Left renal cortex interstitium (tissue), 4 donors: ENCODE measurements around the gene KLHL14. TPM values are rescaled to one million over a fixed set of nuclear protein-coding genes. Genes with fewer than 3 reads are reported as not detected.
"Not testable (repeated sequence)": the region's sequence is repeated elsewhere in the genome, so short reads cannot be mapped to it uniquely, and the experiment has no call there.

Source experiments
- DNase-seq, 4 donors: peaks; one replicate each; pipeline ENCODE4 v3.0.0-alpha.2; 2013; ENCODE audit warnings: low read depth in 4 of 4, low spot score in 2 of 4, missing footprints in 1 of 4
- polyA plus RNA-seq, 4 donors: library from polyadenylated mRNA; unstranded; fragments of 120-200 nt; gene quantifications; one replicate each; pipeline ENCODE4 v1.2.1, GENCODE V29; 2013; ENCODE audit not compliant: insufficient read length in 4 of 4

KLHL14 gene
- polyA plus RNA-seq, 4 donors = 23.5 to 31.5 (median 27.2) TPM

DNA sequence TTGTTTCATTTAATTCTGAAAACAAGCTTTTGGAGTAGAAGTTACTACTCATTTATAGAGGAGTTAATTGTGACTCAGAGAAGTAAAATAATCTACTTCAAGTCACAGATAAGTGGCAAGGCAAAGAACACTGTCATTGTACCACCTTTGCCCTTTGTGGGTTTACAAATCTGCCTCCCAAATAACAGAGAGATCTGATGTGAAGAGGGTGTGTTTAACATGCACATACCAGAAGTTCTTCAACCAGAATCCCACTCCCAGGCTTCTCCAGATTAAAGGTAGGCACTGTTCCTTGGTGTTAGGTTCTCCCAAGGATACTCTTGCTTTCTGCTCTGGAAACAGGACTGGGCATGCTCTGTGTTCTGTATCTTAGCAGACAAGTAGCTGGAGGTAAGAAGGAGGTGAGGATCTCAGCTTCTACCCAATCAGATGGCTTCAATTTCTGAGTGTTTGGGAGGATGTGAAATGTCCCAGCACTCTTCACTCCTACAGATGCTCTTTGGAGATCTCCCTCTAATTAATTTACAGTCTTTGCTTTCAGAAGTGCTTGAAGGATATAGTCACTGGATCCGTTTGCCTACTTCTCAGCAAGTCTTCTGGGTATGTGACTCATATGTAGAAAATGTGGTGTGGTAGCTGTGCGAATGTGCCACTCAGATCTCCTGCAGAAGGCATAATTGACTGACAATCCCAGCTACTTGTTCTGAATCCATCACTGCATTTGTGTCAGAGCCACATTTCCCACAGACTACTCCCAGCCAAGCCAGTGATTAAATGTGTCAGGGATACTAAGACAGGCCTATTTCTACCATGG lies 111.1 kb downstream of the KLHL14 start:
- no peak for DNase-seq

DNA sequence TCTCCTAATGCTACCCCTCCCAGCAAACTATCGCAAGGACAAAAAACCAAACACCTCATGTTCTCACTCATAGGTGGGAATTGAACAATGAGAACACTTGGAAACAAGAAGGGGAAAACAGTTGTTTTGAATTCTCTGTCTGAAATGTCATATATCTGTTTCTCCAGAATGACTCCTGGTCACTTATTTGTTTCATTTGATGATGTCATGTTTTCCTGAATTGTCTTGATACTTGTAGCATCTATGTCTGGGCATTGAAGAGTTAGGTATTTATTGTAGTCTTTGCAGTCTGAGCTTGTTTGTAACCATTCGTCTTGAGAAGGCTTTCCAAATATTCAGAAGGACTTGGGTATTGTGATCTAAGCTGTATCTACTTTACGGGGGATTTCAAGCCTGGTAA lies 118.3 kb downstream of the KLHL14 start:
- not testable (repeated sequence) for DNase-seq

DNA sequence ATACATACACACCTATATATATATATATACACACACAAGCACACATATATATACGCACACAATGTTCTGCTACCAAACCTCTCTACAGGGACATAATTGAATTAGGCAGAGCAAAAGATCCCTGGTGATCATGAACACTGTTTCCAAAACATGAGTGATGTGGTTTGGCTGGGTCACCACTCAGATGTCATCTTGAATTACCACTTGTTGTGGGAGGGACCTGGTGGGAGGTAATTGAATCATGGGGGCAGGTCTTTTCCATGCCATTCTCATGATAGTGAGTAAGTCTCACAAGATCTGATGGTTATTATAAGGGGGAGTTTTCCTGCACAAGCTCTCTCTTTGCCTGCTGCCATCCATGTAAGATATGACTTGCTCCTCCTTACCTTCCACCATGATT lies 135.2 kb downstream of the KLHL14 start:
- not testable (repeated sequence) for DNase-seq

DNA sequence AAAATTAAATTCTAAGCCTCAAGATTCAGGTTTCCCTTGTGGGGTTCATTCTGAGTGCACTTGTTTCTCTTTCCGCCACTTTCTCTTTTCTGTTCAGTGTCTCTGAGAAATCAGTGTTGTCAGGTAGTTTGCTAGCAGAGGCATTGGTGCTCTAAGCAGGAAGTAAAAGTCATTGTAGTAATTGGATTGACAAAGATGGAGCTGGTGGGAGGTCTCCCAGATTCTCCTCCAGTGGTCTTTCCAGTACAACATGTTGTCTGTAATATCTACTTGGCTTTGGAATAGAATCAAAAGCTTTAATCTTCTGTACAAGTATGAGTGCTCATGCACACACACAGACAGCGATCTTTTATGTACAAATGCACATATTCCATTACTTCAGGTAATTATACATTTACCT lies 135.6 kb downstream of the KLHL14 start:
- no peak for DNase-seq

DNA sequence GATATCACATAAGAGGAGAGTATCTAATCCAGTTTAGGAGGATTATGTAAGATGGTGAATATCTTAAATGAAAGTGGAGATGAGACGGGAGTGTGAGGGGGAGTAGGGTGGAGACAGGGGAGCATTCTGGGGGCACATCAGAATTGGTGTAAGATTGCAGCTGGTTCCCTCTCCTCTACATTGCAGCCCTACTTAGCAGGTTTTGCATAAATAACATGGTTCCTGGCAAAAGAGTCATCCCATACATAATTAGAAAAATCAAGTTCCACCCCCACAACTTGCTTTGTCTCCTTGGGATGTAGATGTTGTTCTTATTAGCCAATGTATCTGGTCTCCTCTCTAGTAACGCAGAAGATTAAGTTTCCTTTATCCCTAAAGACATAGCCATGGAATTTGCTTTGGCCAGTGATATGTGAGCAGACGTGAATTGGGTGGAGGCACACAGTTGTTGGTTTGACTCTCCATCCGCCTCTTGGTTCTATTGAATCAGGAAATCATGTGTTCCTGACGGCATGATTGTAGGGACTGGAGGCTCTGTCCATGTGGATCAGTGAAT lies 137.9 kb downstream of the KLHL14 start:
- no peak for DNase-seq

DNA sequence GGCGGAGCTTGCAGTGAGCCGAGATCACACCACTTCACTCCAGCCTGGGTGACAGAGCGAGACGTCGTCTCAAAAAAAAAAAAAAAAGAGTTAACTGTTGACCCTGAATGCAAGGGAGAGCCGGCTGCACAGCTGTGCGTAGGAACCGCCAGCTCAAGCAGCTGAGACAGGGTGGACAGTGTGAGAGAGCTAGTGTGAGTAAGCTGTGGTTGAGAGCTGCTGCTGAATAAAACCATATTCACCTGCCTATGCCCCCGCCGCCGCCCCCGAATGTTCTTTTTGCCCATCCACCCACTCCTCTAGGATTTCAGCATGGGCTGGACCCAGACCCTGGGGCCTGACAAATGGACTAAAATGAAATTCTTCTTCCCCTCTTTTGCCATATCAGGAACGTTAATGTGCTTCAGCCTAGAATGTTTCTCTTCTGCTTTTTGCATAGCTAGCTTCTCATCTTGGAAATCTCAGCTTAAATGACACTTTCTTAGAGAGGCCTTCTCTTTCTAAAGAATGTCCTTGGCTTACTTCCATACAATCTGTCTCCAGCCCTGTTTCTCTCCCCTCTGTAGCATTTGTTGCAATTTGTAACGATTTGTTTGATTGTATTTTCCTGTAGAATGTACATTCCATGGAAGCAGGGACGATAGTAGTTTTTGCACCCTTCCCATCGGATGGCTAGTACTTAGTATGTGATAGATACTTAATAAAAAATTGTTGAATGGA lies 142.7 kb downstream of the KLHL14 start:
- DNase-seq = no peak

DNA sequence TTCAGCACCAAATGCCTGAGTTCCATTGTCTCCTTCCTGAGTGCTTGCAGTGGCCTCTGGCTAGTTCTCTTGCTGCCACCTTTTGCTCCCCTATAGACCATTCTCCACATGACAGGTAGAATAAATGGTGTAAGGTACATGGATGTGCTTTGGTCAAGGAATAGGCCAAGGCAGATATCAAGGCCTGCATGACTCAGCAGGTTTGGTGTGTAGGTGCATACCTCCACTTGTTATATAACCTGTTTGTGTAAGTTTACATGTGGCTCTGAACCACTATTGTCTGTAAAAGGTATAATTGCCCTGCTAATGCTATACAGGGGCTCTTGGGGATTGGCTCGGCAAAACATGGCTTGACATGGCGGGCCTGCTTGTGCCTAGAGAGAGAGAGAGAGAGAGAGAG lies 143.5 kb downstream of the KLHL14 start:
- no peak for DNase-seq

DNA sequence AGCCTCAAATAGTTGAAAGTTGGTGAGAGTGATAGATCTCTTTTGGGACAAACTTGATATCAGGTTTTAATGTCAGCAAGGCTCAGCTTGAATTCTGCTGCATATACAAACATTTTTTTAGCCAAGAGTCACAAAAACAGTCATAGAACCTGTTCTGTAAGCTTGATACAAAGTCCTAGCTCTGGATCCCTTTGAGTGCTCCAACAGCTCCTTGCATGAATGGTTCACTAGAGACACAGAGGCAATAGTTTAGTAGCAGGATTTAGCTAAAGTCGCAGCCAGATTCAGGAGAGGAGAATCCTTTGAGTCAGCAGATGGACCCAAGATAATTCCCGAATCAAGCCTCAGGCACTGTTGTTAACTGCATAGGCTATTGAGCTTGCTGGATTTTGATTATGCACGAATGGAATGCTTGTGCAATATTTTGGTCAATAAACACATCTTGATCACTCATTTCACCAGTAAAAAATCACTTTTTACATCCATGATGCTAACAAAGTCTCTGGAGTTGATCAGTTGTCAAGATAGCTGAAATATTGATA lies 148.6 kb downstream of the KLHL14 start:
- DNase-seq = no peak

DNA sequence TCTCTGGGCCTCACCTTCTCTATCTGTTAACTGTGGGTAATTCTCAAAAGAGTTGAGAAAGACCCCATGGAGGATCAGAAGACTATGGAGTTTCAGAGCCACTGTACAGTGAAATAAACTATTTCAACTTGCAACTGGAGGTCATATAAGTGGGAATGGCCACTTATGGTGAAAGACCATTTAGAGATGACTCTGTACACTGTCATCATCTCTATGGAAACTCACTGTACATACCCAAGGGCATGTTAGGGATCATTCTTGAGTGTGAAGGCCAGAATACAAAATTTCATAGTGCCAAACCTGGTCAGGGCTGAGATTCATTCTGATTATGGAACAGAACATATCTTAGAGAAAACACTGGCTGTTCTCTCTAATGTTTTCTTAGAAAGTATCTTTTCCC lies 149.3 kb downstream of the KLHL14 start:
- DNase-seq = no peak
